Stimulated activated CD4-positive, alpha-beta T cell treated with anti-CD3 and anti-CD28 coated beads, TNF-alpha, amount 100 ng/mL, for 1 hour (primary cell): ENCODE data around the gene HSD17B3.
"Not testable (repeated sequence)": the region's sequence is repeated elsewhere in the genome, so short reads cannot be mapped to it uniquely, and the experiment has no call there.

Source experiments
- DNase-seq, 3 donors: peaks; one replicate each; pipeline ENCODE4 v3.0.0-alpha.2; 2020; ENCODE audit warnings: low read depth in 3 of 3, low spot score in 1 of 3

The HSD17B3 gene

GRCh38 chr9:96201140-96201539 lies 100.8 kb downstream of the HSD17B3 start:
- DNase-seq = no peak

- DNase-seq = no peak
These were observed 103.0 kb downstream of the HSD17B3 start for GRCh38 chr9:96199006-96199405.

GRCh38 chr9:96195541-96195940 lies 106.4 kb downstream of the HSD17B3 start:
- DNase-seq = no peak

- DNase-seq = no peak
These were observed 108.7 kb downstream of the HSD17B3 start for GRCh38 chr9:96193236-96193755.

- DNase-seq = no peak
These were observed 109.3 kb downstream of the HSD17B3 start for GRCh38 chr9:96192710-96193109.

GRCh38 chr9:96189995-96190394 lies 112.0 kb downstream of the HSD17B3 start:
- DNase-seq = no peak

GRCh38 chr9:96189581-96189980 lies 112.4 kb downstream of the HSD17B3 start:
- not testable (repeated sequence) for DNase-seq

- DNase-seq = no peak
These were observed 113.4 kb downstream of the HSD17B3 start for GRCh38 chr9:96188571-96188970.

GRCh38 chr9:96187151-96187555 lies 114.8 kb downstream of the HSD17B3 start:
- DNase-seq = no peak

GRCh38 chr9:96186591-96187011 lies 115.4 kb downstream of the HSD17B3 start:
- no peak for DNase-seq

GRCh38 chr9:96185518-96186156 lies 116.3 kb downstream of the HSD17B3 start:
- no peak for DNase-seq
